H1 (cell line): Measurements from ENCODE around the gene WDR76. TPM values are rescaled to one million over a fixed set of nuclear protein-coding genes. Genes with fewer than 3 reads are reported as not detected.

Source experiments
- CTCF ChIA-PET: fragments of 300-600 bp; sonication (Branson Sonifier 250); formaldehyde crosslinking; loops from one replicate; lab custom pipeline; 2021; ENCODE audit not compliant: partially characterized antibody; lab: Charles Lee
- POLR2A ChIA-PET: fragments of 300-600 bp; sonication (Branson Sonifier 250); formaldehyde crosslinking; loops from one replicate; lab custom pipeline; 2021; ENCODE audit warnings: inconsistent platforms; ENCODE audit not compliant: partially characterized antibody; lab: Charles Lee
- DNase-seq, 2 experiments: peaks; one replicate each; pipeline versions ENCODE4 v3.0.0 to v3.0.0-alpha.2; 2010 to 2022; ENCODE audit warnings: low spot score in 2 of 2, low read depth in 1 of 2, mixed read lengths in 1 of 2
- FAIRE-seq: peaks from 2 replicates; lab custom pipeline; 2011; peaks lifted over from hg19 to GRCh38; lab: Jason Lieb, UNC
- H2AFZ ChIP-seq: 2 replicates; pipeline ENCODE4 v1.8.1; 2012; ENCODE audit warnings: low read length, inconsistent platforms
- H2AK5ac ChIP-seq: 2 replicates; pipeline ENCODE4 v1.6.1; 2013; ENCODE audit warnings: low read depth, low read length
- H2BK120ac ChIP-seq: replicated peaks from 2 replicates; pipeline ENCODE3; 2013; ENCODE audit warnings: low read depth, low read length, inconsistent platforms
- H2BK12ac ChIP-seq: 2 replicates; pipeline ENCODE4 v1.6.1; 2013; ENCODE audit warnings: low read depth, low read length
- H2BK15ac ChIP-seq: 2 replicates; pipeline ENCODE4 v1.6.1; 2013; ENCODE audit warnings: low read length
- H2BK20ac ChIP-seq: 2 replicates; pipeline ENCODE4 v1.6.1; 2013; ENCODE audit warnings: low read length
- H2BK5ac ChIP-seq: 2 replicates; pipeline ENCODE4 v1.6.1; 2013; ENCODE audit warnings: low read depth, low read length
- H3K14ac ChIP-seq: 2 replicates; pipeline ENCODE4 v1.6.1; 2013; ENCODE audit warnings: inconsistent platforms; ENCODE audit not compliant: insufficient read length
- H3K18ac ChIP-seq: 2 replicates; pipeline ENCODE4 v1.6.1; 2013; ENCODE audit warnings: low read length; ENCODE audit errors: extremely low read depth
- H3K23ac ChIP-seq: 2 replicates; pipeline ENCODE4 v1.6.1; 2013; ENCODE audit warnings: inconsistent platforms; ENCODE audit not compliant: insufficient read length
- H3K23me2 ChIP-seq: 2 replicates; pipeline ENCODE4 v1.6.1; 2013; ENCODE audit warnings: low read depth, low read length
- H3K27ac ChIP-seq: 2 replicates; pipeline ENCODE4 v1.6.1; 2011; ENCODE audit warnings: low read depth, low read length, inconsistent platforms
- H3K27me3 ChIP-seq, 4 experiments: replicated peaks in 1 of 4; 1 replicate in 1 of 4; 2 replicates in 3 of 4; pipeline versions ENCODE4 v1.6.1 to v1.8.1; 2011 to 2013; ENCODE audit warnings: low read length in 3 of 4, mild to moderate bottlenecking in 3 of 4, inconsistent platforms in 2 of 4, mixed read lengths in 2 of 4, moderate library complexity in 1 of 4; ENCODE audit not compliant: control insufficient read depth in 3 of 4, insufficient read depth in 3 of 4; ENCODE audit errors: extremely low read depth in 1 of 4
- H3K36me3 ChIP-seq, 4 experiments: 2 replicates each; pipeline versions ENCODE4 v1.6.1 to v1.8.1; 2011 to 2013; ENCODE audit warnings: mild to moderate bottlenecking in 4 of 4, low read length in 3 of 4, moderate library complexity in 2 of 4, control low read depth in 1 of 4, inconsistent platforms in 1 of 4; ENCODE audit not compliant: insufficient read depth in 4 of 4, control insufficient read depth in 2 of 4
- H3K4ac ChIP-seq: replicated peaks from 2 replicates; pipeline ENCODE3; 2013; ENCODE audit warnings: low read length, low read depth, mixed read lengths, inconsistent platforms; ENCODE audit not compliant: insufficient read length
- H3K4me1 ChIP-seq, 4 experiments: replicated peaks in 1 of 4; 1 replicate in 1 of 4; 2 replicates in 3 of 4; pipeline versions ENCODE4 v1.6.1 to v1.8.1; 2011 to 2013; ENCODE audit warnings: low read length in 3 of 4, inconsistent platforms in 2 of 4, mixed read lengths in 1 of 4; ENCODE audit not compliant: insufficient read depth in 4 of 4, control insufficient read depth in 3 of 4
- H3K4me2 ChIP-seq, 2 experiments: 2 replicates each; pipeline versions ENCODE4 v1.6.1 to v1.8.1; 2011 to 2013; ENCODE audit warnings: low read depth in 2 of 2, low read length in 2 of 2, control low read depth in 1 of 2, inconsistent platforms in 1 of 2, mild to moderate bottlenecking in 1 of 2; ENCODE audit not compliant: insufficient read depth in 1 of 2
- H3K4me3 ChIP-seq, 4 experiments: fragments of 200-600, 300-600 bp in 1 of 4; sonication (generic), shearing (Covaris generic), sonication (Bioruptor Twin) in 1 of 4; 2 replicates each; pipeline versions ENCODE4 v1.5.1 to v1.8.1; 2011 to 2016; ENCODE audit warnings: low read length in 4 of 4, low read depth in 3 of 4, control low read depth in 2 of 4, inconsistent platforms in 2 of 4, mild to moderate bottlenecking in 2 of 4, mixed read lengths in 1 of 4, moderate library complexity in 1 of 4; ENCODE audit not compliant: insufficient read depth in 2 of 4; ENCODE audit errors: extremely low read depth in 1 of 4
- H3K56ac ChIP-seq: replicated peaks from 2 replicates; pipeline ENCODE3; 2013; ENCODE audit warnings: low read depth, mild to moderate bottlenecking, mixed read lengths, low read length, inconsistent platforms; ENCODE audit not compliant: insufficient read length
- H3K79me1 ChIP-seq: 2 replicates; pipeline ENCODE4 v1.6.1; 2013; ENCODE audit warnings: low read depth, low read length, control low read depth
- H3K79me2 ChIP-seq, 2 experiments: 2 replicates each; pipeline versions ENCODE4 v1.6.1 to v1.8.1; 2012 to 2013; ENCODE audit warnings: low read length in 2 of 2, mild to moderate bottlenecking in 2 of 2, inconsistent platforms in 1 of 2; ENCODE audit not compliant: insufficient read depth in 2 of 2, control insufficient read depth in 1 of 2
- H3K9ac ChIP-seq, 4 experiments: replicated peaks in 1 of 4; 1 replicate in 1 of 4; 2 replicates in 3 of 4; pipeline versions ENCODE4 v1.6.1 to v1.8.1; 2011 to 2013; ENCODE audit warnings: low read depth in 3 of 4, low read length in 3 of 4, control low read depth in 2 of 4, mild to moderate bottlenecking in 2 of 4, moderate library complexity in 2 of 4, inconsistent platforms in 1 of 4; ENCODE audit errors: extremely low read depth in 1 of 4
- H3K9me3 ChIP-seq, 2 experiments: 2 replicates each; pipeline versions ENCODE4 v1.6.1 to v1.8.1; 2012 to 2013; ENCODE audit warnings: mild to moderate bottlenecking in 2 of 2, moderate library complexity in 2 of 2, control low read depth in 1 of 2, inconsistent platforms in 1 of 2, low read depth in 1 of 2, low read length in 1 of 2, mixed read lengths in 1 of 2; ENCODE audit not compliant: insufficient read depth in 2 of 2
- H4K20me1 ChIP-seq, 2 experiments: replicated peaks in 1 of 2; 2 replicates each; pipeline versions ENCODE3 to v1.8.1; 2011 to 2013; ENCODE audit warnings: inconsistent platforms in 2 of 2, low read length in 2 of 2, mild to moderate bottlenecking in 1 of 2; ENCODE audit not compliant: insufficient read depth in 2 of 2, control insufficient read depth in 1 of 2
- H4K5ac ChIP-seq: 2 replicates; pipeline ENCODE4 v1.6.1; 2013; ENCODE audit warnings: low read length, low read depth, mixed read lengths, inconsistent platforms; ENCODE audit not compliant: insufficient read length
- H4K8ac ChIP-seq: 2 replicates; pipeline ENCODE4 v1.8.0; 2013; ENCODE audit warnings: mild to moderate bottlenecking, moderate library complexity, low read length, inconsistent platforms; ENCODE audit not compliant: insufficient read depth; ENCODE audit errors: extremely low read depth
- H4K91ac ChIP-seq: replicated peaks from 2 replicates; pipeline ENCODE3; 2013; ENCODE audit warnings: low read length, mixed read lengths, inconsistent platforms; ENCODE audit not compliant: insufficient read length
- GABPA ChIP-seq: IDR thresholded peaks from 2 replicates; pipeline ENCODE4 v1.6.1; 2011; ENCODE audit warnings: mild to moderate bottlenecking, low read length, moderate library complexity, borderline replicate concordance; ENCODE audit not compliant: insufficient read depth
- JUND ChIP-seq: IDR thresholded peaks from 2 replicates; pipeline ENCODE4 v1.6.1; 2011; ENCODE audit warnings: mild to moderate bottlenecking, improper control_type of control experiment, low read length
- KDM1A ChIP-seq: fragments of 200-600, 300-600 bp; sonication (generic); IDR thresholded peaks from 2 replicates; pipeline ENCODE4 v1.7.1; 2016; ENCODE audit warnings: mild to moderate bottlenecking, low read length, borderline replicate concordance
- NRF1 ChIP-seq: IDR thresholded peaks from 2 replicates; pipeline ENCODE4 v1.6.1; 2011; ENCODE audit warnings: mild to moderate bottlenecking, low read depth, low read length, improper control_type of control experiment
- POLR2A ChIP-seq, 2 experiments: IDR thresholded peaks; 1 replicate in 1 of 2; 2 replicates in 1 of 2; pipeline ENCODE4 v1.6.1; 2011; ENCODE audit warnings: low read depth in 2 of 2, low read length in 2 of 2, mild to moderate bottlenecking in 2 of 2; ENCODE audit errors: control extremely low read depth in 1 of 2
- POU5F1 ChIP-seq: IDR thresholded peaks from 2 replicates; pipeline ENCODE4 v1.6.1; 2011; ENCODE audit warnings: low read depth, mild to moderate bottlenecking, low read length, moderate library complexity
- SP1 ChIP-seq: IDR thresholded peaks from 2 replicates; pipeline ENCODE4 v1.6.1; 2011; ENCODE audit warnings: low read depth, low read length
- SUZ12 ChIP-seq: fragments of 200-600 bp; sonication (generic); IDR thresholded peaks from 2 replicates; pipeline ENCODE4 v1.6.1; 2012; ENCODE audit warnings: mild to moderate bottlenecking, inconsistent platforms, low read length, moderate library complexity, mixed read lengths
- TBP ChIP-seq: IDR thresholded peaks from 2 replicates; pipeline ENCODE4 v1.6.1; 2011; ENCODE audit warnings: low read depth, low read length, improper control_type of control experiment
- WGBS, 2 experiments: shearing (Covaris generic) in 1 of 2; methylation state at CpG; one replicate each; pipeline versions ENCODE4 v1.1.6 to v1.1.7; 2013 to 2015; ENCODE audit warnings: low lambda C conversion rate in 2 of 2, mixed read lengths in 2 of 2, inconsistent platforms in 1 of 2, low coverage in 1 of 2, missing lambda C conversion rate in 1 of 2; ENCODE audit not compliant: insufficient replicate concordance in 2 of 2, insufficient coverage in 1 of 2, insufficient read length in 1 of 2; ENCODE audit errors: extremely low coverage in 1 of 2, missing lambda C conversion rate in 1 of 2; 5-methylcytosine and 5-hydroxymethylcytosine counted together
- polyA plus RNA-seq, 7 experiments: library from polyadenylated mRNA; depleted of rRNA in 3 of 7; stranded (reverse) in 5 of 7; unstranded in 2 of 7; fragments of >200 nt in 5 of 7; fragments of 200-250 nt in 2 of 7; gene quantifications; 1 replicate in 5 of 7; 2 replicates in 1 of 7; 4 replicates in 1 of 7; pipeline versions ENCODE4 v1.2.1 to v1.2.3, GENCODE V29; 2011 to 2013; ENCODE audit warnings: missing spikeins in 2 of 7, mixed read lengths in 2 of 7
- total RNA-seq: library from RNA; stranded (reverse); fragmentation: NEBNext Ultra II Directional; extraction: Animal tissue kit (Norgen Biotek cat#: 25700); gene quantifications from 2 replicates; pipeline ENCODE4 v1.2.1, GENCODE V29; 2021
- TF ChIP-seq, protein P1 (sequence below): IDR thresholded peaks from 2 replicates; pipeline ENCODE4 v1.6.1; 2012; ENCODE audit warnings: low read length, inconsistent platforms

Gene WDR76
- total and polyA plus RNA-seq, 2 of the 8 experiments (the other 6 are each of a cell fraction or from before 2014, with no cell fraction given) = 4.1 to 18.9 TPM

DNA sequence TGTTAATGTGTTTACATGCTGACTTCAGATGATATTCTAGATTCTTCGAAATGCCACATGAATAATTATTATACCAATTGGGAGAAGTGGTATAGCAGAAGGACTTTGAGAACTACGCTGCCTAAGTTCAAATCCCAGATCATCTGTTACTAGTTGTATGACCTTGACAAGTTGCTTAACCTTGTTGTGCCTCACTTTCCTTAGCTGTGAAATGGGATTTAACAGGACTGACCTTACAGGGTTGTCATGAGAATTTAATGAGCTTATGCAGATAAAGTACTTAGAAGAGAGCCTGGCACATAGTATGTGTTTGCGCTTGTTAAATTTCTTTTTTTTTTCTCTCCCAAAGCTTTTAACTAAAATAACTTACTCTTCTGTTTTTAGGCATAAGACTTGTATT is 24.4 kb downstream of the WDR76 start:
- no peak overlapping the region for H3K4ac ChIP-seq
- no peaks in the 10 kb centered on the region for H3K27me3 ChIP-seq
- 97% methylated on average over 3 of the region's 3 CpGs; no CpG with 5 or more reads in 1 of the 2 experiments for WGBS, 2 experiments
- no peak overlapping the region for H2BK15ac ChIP-seq
- H3K4me3 ChIP-seq = no peak overlapping the region
- no peaks in the 10 kb centered on the region for H3K23me2 ChIP-seq
- H3K79me2 ChIP-seq = no peaks in the 10 kb centered on the region
- H4K8ac ChIP-seq = no peak overlapping the region
- H2BK5ac ChIP-seq = no peak overlapping the region
- H3K4me1 ChIP-seq = no peaks in the 10 kb centered on the region
- H4K20me1 ChIP-seq = peaks cover 0 to 2% of the 10 kb centered on the region in 2 experiments
- ChIA-PET POLR2A (interaction anchor here (0.7 to 1.3 kb wide), 2 partner anchors 11 to 54 kb away, joined by 3 to 4 read pairs; no protein-coding TSS in a partner anchor), CTCF (no interaction called here)
- DNase-seq (no peak), FAIRE-seq (no peak)
- peaks cover 0 to 24% (median 5%) of the 10 kb centered on the region in 4 experiments; a peak in 5 of 8 replicates for H3K36me3 ChIP-seq
- H2BK120ac ChIP-seq = no peak overlapping the region
- no peaks in the 10 kb centered on the region for H3K9me3 ChIP-seq
- no peak overlapping the region for H2BK20ac ChIP-seq
- no peak overlapping the region for H4K91ac ChIP-seq
- TF ChIP-seq SUZ12 (no peak), TBP (no peak), NRF1 (no peak), SP1 (no peak), KDM1A (no peak), POU5F1 (no peak), POLR2A (IDR thresholded peaks at IDR 0.05; ENCODE audit: control extremely low read depth in 1 of 2, low read depth in 2 of 2, low read length in 2 of 2) (no peak), GABPA (no peak), JUND (no peak)
- TF ChIP-seq, protein P1, sequence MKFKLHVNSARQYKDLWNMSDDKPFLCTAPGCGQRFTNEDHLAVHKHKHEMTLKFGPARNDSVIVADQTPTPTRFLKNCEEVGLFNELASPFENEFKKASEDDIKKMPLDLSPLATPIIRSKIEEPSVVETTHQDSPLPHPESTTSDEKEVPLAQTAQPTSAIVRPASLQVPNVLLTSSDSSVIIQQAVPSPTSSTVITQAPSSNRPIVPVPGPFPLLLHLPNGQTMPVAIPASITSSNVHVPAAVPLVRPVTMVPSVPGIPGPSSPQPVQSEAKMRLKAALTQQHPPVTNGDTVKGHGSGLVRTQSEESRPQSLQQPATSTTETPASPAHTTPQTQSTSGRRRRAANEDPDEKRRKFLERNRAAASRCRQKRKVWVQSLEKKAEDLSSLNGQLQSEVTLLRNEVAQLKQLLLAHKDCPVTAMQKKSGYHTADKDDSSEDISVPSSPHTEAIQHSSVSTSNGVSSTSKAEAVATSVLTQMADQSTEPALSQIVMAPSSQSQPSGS = no peak
- no peak overlapping the region for H3K4me2 ChIP-seq
- no peak overlapping the region for H2AFZ ChIP-seq
- H2BK12ac ChIP-seq = no peak overlapping the region
- no peaks in the 10 kb centered on the region for H3K79me1 ChIP-seq
- H3K56ac ChIP-seq = no peak overlapping the region
- no peak overlapping the region for H3K23ac ChIP-seq
- no peak overlapping the region for H3K9ac ChIP-seq
- H4K5ac ChIP-seq = no peak overlapping the region
- no peak overlapping the region for H3K27ac ChIP-seq
- no peak overlapping the region for H3K14ac ChIP-seq
- H3K18ac ChIP-seq = no peak overlapping the region
- H2AK5ac ChIP-seq = no peak overlapping the region
